ENCODE results near the gene HNRNPA2B1. TPM values are rescaled to one million over a fixed set of nuclear protein-coding genes. Genes with fewer than 3 reads are reported as not detected.
"Not testable (repeated sequence)": the region's sequence is repeated elsewhere in the genome, so short reads cannot be mapped to it uniquely, and the experiment has no call there.

HNRNPA2B1 gene
- total and polyA plus RNA-seq, 7 donors: 323 to 688 (median 482) TPM

DNA sequence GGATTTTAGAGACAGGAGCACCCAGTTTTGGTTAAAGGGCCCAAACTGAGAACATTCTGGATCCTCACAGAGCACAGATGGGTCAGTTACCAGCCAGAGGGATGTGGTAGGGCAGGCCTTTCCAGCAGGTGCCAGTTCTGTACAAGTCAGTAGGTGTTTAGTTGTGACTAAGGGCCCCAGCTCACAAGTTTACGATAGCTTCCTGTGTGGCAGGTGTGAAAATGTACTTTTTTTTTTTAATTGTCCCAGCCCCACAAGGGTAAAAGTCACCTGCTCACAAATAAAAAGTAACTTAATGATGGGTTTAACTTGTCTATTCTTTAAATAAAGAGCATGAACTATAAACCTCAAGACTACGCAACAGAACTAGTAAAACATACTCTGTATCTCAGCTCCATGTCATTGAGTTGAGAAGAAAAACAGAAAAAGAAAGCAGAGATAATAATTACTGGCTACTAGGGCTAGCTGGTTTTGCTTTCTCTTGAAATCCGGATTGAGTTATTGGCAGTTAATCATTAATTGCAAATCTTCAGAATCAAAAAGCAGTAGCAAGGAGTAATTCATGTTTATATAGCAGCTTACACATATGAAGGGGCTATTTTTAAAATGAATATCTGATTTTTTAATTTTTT lies 33.1 kb downstream of the HNRNPA2B1 start:
- DNase-seq (no peak), ATAC-seq (no peak)
- H3K36me3 ChIP-seq (ENCODE audit: insufficient read depth in 1 of 2, low read depth in 1 of 2): peaks cover 10 to 45% of the 10 kb centered on the region in 2 donors
- no peaks in the 10 kb centered on the region for H3K9me3 ChIP-seq
- WGBS, 3 donors: 90 to 95% (median 94%) methylated on average over 3 of the region's 3 CpGs
- no peaks in the 10 kb centered on the region for H3K4me1 ChIP-seq
- H3K27me3 ChIP-seq (ENCODE audit: insufficient read depth in 3 of 3, low read length in 2 of 3): no peaks in the 10 kb centered on the region
- TF ChIP-seq, protein P1, sequence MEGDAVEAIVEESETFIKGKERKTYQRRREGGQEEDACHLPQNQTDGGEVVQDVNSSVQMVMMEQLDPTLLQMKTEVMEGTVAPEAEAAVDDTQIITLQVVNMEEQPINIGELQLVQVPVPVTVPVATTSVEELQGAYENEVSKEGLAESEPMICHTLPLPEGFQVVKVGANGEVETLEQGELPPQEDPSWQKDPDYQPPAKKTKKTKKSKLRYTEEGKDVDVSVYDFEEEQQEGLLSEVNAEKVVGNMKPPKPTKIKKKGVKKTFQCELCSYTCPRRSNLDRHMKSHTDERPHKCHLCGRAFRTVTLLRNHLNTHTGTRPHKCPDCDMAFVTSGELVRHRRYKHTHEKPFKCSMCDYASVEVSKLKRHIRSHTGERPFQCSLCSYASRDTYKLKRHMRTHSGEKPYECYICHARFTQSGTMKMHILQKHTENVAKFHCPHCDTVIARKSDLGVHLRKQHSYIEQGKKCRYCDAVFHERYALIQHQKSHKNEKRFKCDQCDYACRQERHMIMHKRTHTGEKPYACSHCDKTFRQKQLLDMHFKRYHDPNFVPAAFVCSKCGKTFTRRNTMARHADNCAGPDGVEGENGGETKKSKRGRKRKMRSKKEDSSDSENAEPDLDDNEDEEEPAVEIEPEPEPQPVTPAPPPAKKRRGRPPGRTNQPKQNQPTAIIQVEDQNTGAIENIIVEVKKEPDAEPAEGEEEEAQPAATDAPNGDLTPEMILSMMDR (IDR thresholded peaks at IDR 0.05): no peak
- no peak overlapping the region for H3K27ac ChIP-seq
- no peak overlapping the region for H3K4me3 ChIP-seq
- intact Hi-C loops (cut with DNase I): no loop called here

DNA sequence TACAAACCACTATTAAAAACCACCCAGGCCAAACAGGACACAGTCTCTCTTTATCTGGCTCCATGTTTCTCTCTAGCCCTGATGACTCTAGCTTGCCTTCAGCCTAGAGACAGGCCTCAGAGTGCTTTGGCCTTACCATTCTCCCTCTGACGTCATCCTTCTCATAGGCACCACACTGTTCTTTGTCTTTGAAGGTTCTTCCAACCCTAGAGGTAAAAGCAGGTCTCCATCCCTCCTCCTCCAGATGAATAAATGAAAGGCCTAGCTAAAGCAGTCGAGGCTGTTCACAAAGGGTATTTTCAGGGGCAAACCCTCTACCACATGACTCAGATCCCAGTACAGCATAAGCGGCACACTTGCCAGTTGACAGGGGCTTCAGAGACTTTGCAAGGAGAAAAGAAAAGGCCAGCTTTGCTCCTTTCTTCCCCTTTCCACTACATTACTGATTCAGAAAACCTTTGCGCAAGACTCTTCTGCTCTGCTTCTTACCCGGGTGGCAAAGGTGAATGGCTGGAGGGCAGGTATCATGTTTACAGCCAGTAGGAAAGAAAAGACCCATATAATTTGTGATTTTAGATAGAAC lies 33.8 kb downstream of the HNRNPA2B1 start:
- no peak for ATAC-seq
- Histone ChIP-seq H3K27me3 (ENCODE audit: insufficient read depth in 3 of 3, low read length in 2 of 3) (no peaks in the 10 kb centered on the region), H3K9me3 (no peaks in the 10 kb centered on the region), H3K36me3 (ENCODE audit: insufficient read depth in 1 of 2, low read depth in 1 of 2) (peaks cover 10 to 45% of the 10 kb centered on the region in 2 donors), H3K27ac (no peak overlapping the region), H3K4me1 (no peaks in the 10 kb centered on the region), H3K4me3 (no peak overlapping the region)
- no peak for DNase-seq
- intact Hi-C loops (cut with DNase I): no loop called here
- TF ChIP-seq, protein P1 (IDR thresholded peaks at IDR 0.05): no peak
- 81 to 89% (median 84%) methylated on average over 5 of the region's 5 CpGs for WGBS, 3 donors

DNA sequence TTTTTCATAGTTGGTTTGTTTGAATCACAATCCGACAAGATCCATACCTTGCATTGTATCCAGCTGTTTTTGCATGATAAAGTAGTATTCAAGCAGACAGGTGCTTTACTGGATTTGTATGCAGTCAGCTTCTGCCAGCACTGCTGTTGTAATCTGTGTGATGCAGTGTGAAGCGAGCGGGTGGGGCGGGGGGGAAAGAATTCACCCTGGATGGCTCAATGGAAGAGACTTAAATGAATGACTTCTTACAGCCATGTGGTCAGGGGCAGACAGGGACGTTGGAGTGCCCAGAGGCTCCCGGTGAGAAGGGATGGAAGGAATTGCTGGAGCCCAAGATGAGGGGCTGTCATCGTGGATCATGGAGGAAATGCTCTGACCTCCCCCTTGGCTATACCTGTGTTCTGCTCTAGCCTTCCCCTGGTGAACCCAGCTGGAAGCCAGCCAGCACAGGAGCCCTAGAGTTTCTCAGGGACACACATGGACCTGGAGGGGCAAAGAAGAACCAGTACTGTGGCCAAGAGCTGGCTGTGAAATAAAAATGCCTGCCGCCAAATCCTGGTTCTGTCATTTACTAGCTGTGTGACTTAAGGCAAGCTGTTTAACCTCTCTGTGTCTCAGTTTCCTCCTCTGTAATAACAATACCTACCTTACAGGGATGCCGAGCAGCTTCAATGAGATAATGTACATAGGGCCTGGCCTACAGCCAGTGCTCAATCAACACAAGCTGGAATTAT lies 34.4 kb downstream of the HNRNPA2B1 start:
- Histone ChIP-seq H3K9me3 (no peaks in the 10 kb centered on the region), H3K4me3 (no peak overlapping the region), H3K36me3 (ENCODE audit: insufficient read depth in 1 of 2, low read depth in 1 of 2) (peaks cover 10 to 42% of the 10 kb centered on the region in 2 donors), H3K27me3 (ENCODE audit: insufficient read depth in 3 of 3, low read length in 2 of 3) (no peaks in the 10 kb centered on the region), H3K27ac (no peak overlapping the region), H3K4me1 (no peaks in the 10 kb centered on the region)
- intact Hi-C loops (cut with DNase I): no loop called here
- DNase-seq (no peak), ATAC-seq (peak in 2 of 4 donors; percentile 27 to 32)
- TF ChIP-seq, protein P1 (IDR thresholded peaks at IDR 0.05): no peak
- WGBS, 3 donors: 52 to 61% (median 56%) methylated on average over 9 of the region's 9 CpGs

DNA sequence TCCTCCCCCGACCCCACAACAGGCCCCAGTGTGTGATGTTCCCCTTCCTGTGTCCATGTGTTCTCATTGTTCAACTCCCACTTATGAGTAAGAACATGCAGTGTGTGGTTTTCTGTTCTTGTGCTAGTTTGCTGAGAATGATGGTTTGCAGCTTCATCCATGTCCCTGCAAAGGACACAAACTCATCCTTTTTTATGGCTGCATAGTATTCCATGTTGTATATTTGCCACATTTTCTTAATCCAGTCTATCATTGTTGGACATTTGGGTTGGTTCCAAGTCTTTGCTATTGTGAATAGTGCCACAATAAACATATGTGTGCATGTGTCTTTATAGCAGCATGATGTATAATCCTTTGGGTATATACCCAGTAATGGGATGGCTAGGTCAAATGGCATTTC lies 36.7 kb downstream of the HNRNPA2B1 start:
- H3K27me3 ChIP-seq (ENCODE audit: insufficient read depth in 3 of 3, low read length in 2 of 3); H3K4me1 ChIP-seq; ATAC-seq; DNase-seq; intact Hi-C loops (cut with DNase I); H3K27ac ChIP-seq; H3K9me3 ChIP-seq; H3K4me3 ChIP-seq: not testable (repeated sequence)
- peaks cover 4 to 19% of the 10 kb centered on the region in 2 donors for H3K36me3 ChIP-seq (ENCODE audit: insufficient read depth in 1 of 2, low read depth in 1 of 2)
- WGBS, 3 donors: 71 to 75% (median 72%) methylated on average over 1 of the region's 1 CpG

DNA sequence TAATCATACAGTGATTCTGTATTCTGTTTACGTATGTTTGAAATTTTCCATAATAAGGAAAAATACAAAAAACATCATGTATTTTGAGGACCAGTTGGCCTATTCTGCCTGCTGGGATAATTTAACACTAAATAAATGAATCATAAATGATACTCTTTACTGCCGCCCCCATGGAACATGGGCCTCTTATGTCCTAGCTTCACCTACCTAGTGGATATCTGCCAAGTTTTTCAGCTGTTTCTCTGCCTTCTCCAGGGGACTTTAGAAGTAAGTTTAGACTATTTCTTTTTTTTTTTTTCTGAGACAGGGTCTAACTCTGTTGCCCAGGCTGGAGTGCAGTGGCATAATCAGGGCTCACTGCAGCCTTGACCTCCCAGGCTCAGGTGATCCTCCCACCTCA lies 38.1 kb downstream of the HNRNPA2B1 start:
- DNase-seq: no peak
- intact Hi-C loops (cut with DNase I): no loop called here
- Histone ChIP-seq H3K4me3 (no peak overlapping the region), H3K36me3 (ENCODE audit: insufficient read depth in 1 of 2, low read depth in 1 of 2) (peaks cover 4 to 11% of the 10 kb centered on the region in 2 donors), H3K27ac (no peak overlapping the region), H3K4me1 (no peaks in the 10 kb centered on the region), H3K27me3 (ENCODE audit: insufficient read depth in 3 of 3, low read length in 2 of 3) (no peaks in the 10 kb centered on the region), H3K9me3 (no peaks in the 10 kb centered on the region)
- TF ChIP-seq, protein P1 (IDR thresholded peaks at IDR 0.05): no peak
- WGBS, 3 donors: 58 to 63% (median 62%) methylated on average over 2 of the region's 2 CpGs
- no peak for ATAC-seq

Measured in psoas muscle (tissue), 8 donors.